K562 (cell line): ENCODE measurements around the gene TCEAL4. TPM values are rescaled to one million over a fixed set of nuclear protein-coding genes. Genes with fewer than 3 reads are reported as not detected.

ENCODE experiments used
- ATAC-seq: fragments of 200-7000 bp; cut with Tn5 transposase; 3 replicates; pipeline ENCODE4 v1.9.1; 2020; ENCODE audit warnings: moderate library complexity
- BruUV-seq: library from RNA; stranded (reverse); fragments of 400-500 nt; replicated peaks from 2 replicates; lab custom pipeline; 2021; lab: Mats Ljungman, UMichigan
- CTCF ChIA-PET: fragments of 300-600 bp; formaldehyde crosslinking; extraction: SDS; loops from one replicate; lab custom pipeline; 2021; ENCODE audit warnings: low intra/inter-chr PET ratio; lab: Yijun Ruan, JAX
- POLR2A ChIA-PET: fragments of 300-600, 350-650 bp; sonication (Branson Sonifier 250); formaldehyde crosslinking; extraction: SDS; loops from one replicate; lab custom pipeline; 2021; ENCODE audit warnings: antibody characterized with exemption, inconsistent platforms; lab: Yijun Ruan, JAX
- DNase-seq, 4 experiments: peaks; one replicate each; pipeline versions ENCODE4 v3.0.0 to v3.0.0-alpha.2; 2011 to 2018; ENCODE audit warnings: low spot score in 3 of 4, mixed read lengths in 3 of 4; ENCODE audit errors: extremely low read depth in 1 of 4
- FAIRE-seq: peaks from 2 replicates; lab custom pipeline; 2011; peaks lifted over from hg19 to GRCh38; lab: Jason Lieb, UNC
- H2AFZ ChIP-seq: 2 replicates; pipeline ENCODE4 v1.6.0; 2011; ENCODE audit warnings: low read depth, low read length, control low read depth, inconsistent platforms
- H3K27ac ChIP-seq: fragments of 200-600 bp; 3 replicates; pipeline ENCODE4 v1.8.0; 2011; ENCODE audit warnings: low read depth, mild to moderate bottlenecking, control low read depth, inconsistent platforms, low read length, moderate library complexity, mixed read lengths; ENCODE audit errors: extremely low read depth
- H3K27me3 ChIP-seq, 2 experiments: fragments of 300-600 bp in 1 of 2; 2 replicates in 1 of 2; 3 replicates in 1 of 2; pipeline versions ENCODE4 v1.6.0 to v1.8.0; 2011; ENCODE audit warnings: inconsistent platforms in 2 of 2, low read length in 2 of 2, mild to moderate bottlenecking in 1 of 2, mixed read lengths in 1 of 2, moderate library complexity in 1 of 2; ENCODE audit not compliant: control insufficient read depth in 2 of 2, insufficient read depth in 2 of 2
- H3K36me3 ChIP-seq: fragments of 300-600 bp; 3 replicates; pipeline ENCODE4 v1.8.0; 2011; ENCODE audit warnings: mild to moderate bottlenecking, low read length, inconsistent platforms; ENCODE audit not compliant: control insufficient read depth, insufficient read depth
- H3K4me1 ChIP-seq, 2 experiments: fragments of 200-600 bp in 1 of 2; replicated peaks in 1 of 2; 2 replicates in 1 of 2; 3 replicates in 1 of 2; pipeline versions ENCODE4 v1.5.1 to v1.8.0; 2011; ENCODE audit warnings: inconsistent platforms in 2 of 2, low read length in 2 of 2, mild to moderate bottlenecking in 1 of 2, mixed read lengths in 1 of 2, moderate library complexity in 1 of 2; ENCODE audit not compliant: control insufficient read depth in 2 of 2, insufficient read depth in 2 of 2
- H3K4me2 ChIP-seq: 2 replicates; pipeline ENCODE4 v1.6.1; 2011; ENCODE audit warnings: low read length, control low read depth, inconsistent platforms, mixed read lengths; ENCODE audit not compliant: insufficient read depth
- H3K4me3 ChIP-seq: fragments of 200-600 bp; sonication (generic), shearing (Covaris generic); 2 replicates; pipeline ENCODE4 v1.5.1; 2016; ENCODE audit warnings: control low read depth, inconsistent platforms
- H3K79me2 ChIP-seq: fragments of 200-600 bp; 3 replicates; pipeline ENCODE4 v1.8.0; 2011; ENCODE audit warnings: low read length, inconsistent platforms; ENCODE audit not compliant: control insufficient read depth, insufficient read depth
- H3K9ac ChIP-seq, 2 experiments: 2 replicates each; pipeline versions ENCODE4 v1.6.0 to v1.6.1; 2011; ENCODE audit warnings: low read depth in 2 of 2, low read length in 2 of 2, control low read depth in 1 of 2, inconsistent platforms in 1 of 2, mild to moderate bottlenecking in 1 of 2, mixed read lengths in 1 of 2; ENCODE audit not compliant: insufficient read depth in 1 of 2
- H3K9me1 ChIP-seq: one replicate; pipeline ENCODE4 v1.6.0; 2011; ENCODE audit warnings: inconsistent platforms, mild to moderate bottlenecking, low read length, moderate library complexity; ENCODE audit not compliant: control insufficient read depth, insufficient read depth
- H3K9me3 ChIP-seq: replicated peaks from 2 replicates; pipeline ENCODE4 v1.5.1; 2011; ENCODE audit warnings: low read depth, low read length, inconsistent platforms; ENCODE audit not compliant: control insufficient read depth, insufficient read depth
- H4K20me1 ChIP-seq: replicated peaks from 2 replicates; pipeline ENCODE4 v1.6.1; 2011; ENCODE audit warnings: low read length, inconsistent platforms, mixed read lengths; ENCODE audit not compliant: control insufficient read depth, insufficient read depth
- AFF4 ChIP-seq: sonication (generic); formaldehyde crosslinking; IDR thresholded peaks from 2 replicates; pipeline ENCODE4 v1.8.0; 2023; ENCODE audit warnings: mild to moderate bottlenecking, missing genetic modification reagents
- ATF7 ChIP-seq: fragments of 450-650 bp; IDR thresholded peaks from 2 replicates; pipeline ENCODE4 v1.7.1; 2014; ENCODE audit warnings: mild to moderate bottlenecking, moderate library complexity
- CBFA2T3 ChIP-seq: fragments of 450-650 bp; IDR thresholded peaks from 2 replicates; pipeline ENCODE4 v1.6.1; 2017
- E2F4 ChIP-seq: sonication (generic); formaldehyde crosslinking; IDR thresholded peaks from 2 replicates; pipeline ENCODE4 v1.8.0; 2022; ENCODE audit warnings: mild to moderate bottlenecking, low read depth, missing genetic modification reagents
- GTF2A2 ChIP-seq: IDR thresholded peaks from 2 replicates; pipeline ENCODE4 v1.6.1; 2016; ENCODE audit warnings: mild to moderate bottlenecking, missing genetic modification characterization, missing compliant biosample characterization
- HNRNPL ChIP-seq: fragments of 200-400 bp; formaldehyde crosslinking; IDR thresholded peaks from 2 replicates; pipeline ENCODE4 v1.6.1; 2017; ENCODE audit warnings: low read depth, mild to moderate bottlenecking, low read length
- MAX ChIP-seq: sonication (generic); formaldehyde crosslinking; IDR thresholded peaks from 2 replicates; pipeline ENCODE4 v1.9.0; 2022; ENCODE audit warnings: mild to moderate bottlenecking, missing genetic modification reagents
- NFXL1 ChIP-seq: fragments of 450-650 bp; formaldehyde crosslinking; IDR thresholded peaks from 2 replicates; pipeline ENCODE4 v1.4.0; 2021; ENCODE audit warnings: mild to moderate bottlenecking
- POLR2G ChIP-seq: fragments of 200-400 bp; formaldehyde crosslinking; IDR thresholded peaks from 2 replicates; pipeline ENCODE4 v1.6.1; 2017; ENCODE audit warnings: low read depth, mild to moderate bottlenecking, antibody characterized with exemption, low read length, moderate library complexity
- PRPF4 ChIP-seq: fragments of 200-400 bp; formaldehyde crosslinking; IDR thresholded peaks from one replicate; pipeline ENCODE4 v1.6.1; 2017; ENCODE audit warnings: low read length, low read depth, mild to moderate bottlenecking; ENCODE audit not compliant: insufficient read depth, poor library complexity, severe bottlenecking
- PURB ChIP-seq: sonication (generic); formaldehyde crosslinking; IDR thresholded peaks from 2 replicates; pipeline ENCODE4 v1.9.0; 2021; ENCODE audit warnings: low read depth, mild to moderate bottlenecking, missing genetic modification reagents
- TARDBP ChIP-seq: fragments of 450-650 bp; IDR thresholded peaks from 2 replicates; pipeline ENCODE4 v1.6.1; 2016
- ZNF197 ChIP-seq: fragments of 200-800 bp; sonication (Bioruptor generic); IDR thresholded peaks from 2 replicates; pipeline ENCODE4 v1.6.1; 2016; ENCODE audit warnings: low read depth, missing genetic modification characterization, missing compliant biosample characterization
- ZNF444 ChIP-seq: fragments of 250-450 bp; sonication (Bioruptor Pico); IDR thresholded peaks from 2 replicates; pipeline ENCODE4 v1.4.0; 2020; ENCODE audit warnings: mild to moderate bottlenecking, moderate library complexity
- WGBS: fragments of 100-300 bp; shearing (Covaris generic); methylation state at CpG from one replicate; pipeline ENCODE4 v1.1.6; 2016; ENCODE audit warnings: low coverage, mixed read lengths; ENCODE audit not compliant: insufficient coverage; ENCODE audit errors: missing lambda C conversion rate; 5-methylcytosine and 5-hydroxymethylcytosine counted together
- in situ Hi-C: fragments of 300-500 bp; cut with MboI; formaldehyde crosslinking; loops from 4 replicates; pipeline ENCODE4 v1.15.0; 2018; ENCODE audit warnings: inconsistent platforms, mixed read lengths
- intact Hi-C: fragments of 100-400 bp; cut with micrococcal nuclease; formaldehyde crosslinking; loops from 2 replicates; pipeline ENCODE4 v1.14.2; 2022
- polyA plus RNA-seq, 8 experiments: library from polyadenylated mRNA; depleted of rRNA in 4 of 8; stranded (reverse) in 5 of 8; unstranded in 3 of 8; fragments of >200 nt; fragmentation: Nextera tagmentation in 2 of 8; fragmentation: Illumina TruSeq in 1 of 8; extraction: Ambion mirVana in 2 of 8; extraction: Trizol in 1 of 8; gene quantifications; 2 replicates each; pipeline versions ENCODE4 v1.2.1 to v1.2.3, GENCODE V29; 2011 to 2014; ENCODE audit warnings: inconsistent platforms in 1 of 8, missing spikeins in 1 of 8
- total RNA-seq, 7 experiments: library from RNA; depleted of rRNA in 6 of 7; stranded (reverse); fragments of >200 nt in 6 of 7; fragmentation: Illumina TruSeq in 2 of 7; extraction: Trizol in 2 of 7; gene quantifications; 2 replicates each; pipeline versions ENCODE4 v1.2.1 to v1.2.3, GENCODE V29; 2011 to 2021; ENCODE audit warnings: low replicate concordance in 1 of 7
- TF ChIP-seq, protein P1 (sequence below), 2 experiments: IDR thresholded peaks; 2 replicates each; pipeline ENCODE4 v1.6.1; 2012; ENCODE audit warnings: improper control_type of control experiment in 2 of 2, low read depth in 2 of 2, low read length in 2 of 2, borderline replicate concordance in 1 of 2

The TCEAL4 gene
- total and polyA plus RNA-seq, 9 of the 15 experiments (the other 6 are each of a cell fraction or from before 2014, with no cell fraction given) = 0.36 to 12.3 (median 7.9) TPM

DNA sequence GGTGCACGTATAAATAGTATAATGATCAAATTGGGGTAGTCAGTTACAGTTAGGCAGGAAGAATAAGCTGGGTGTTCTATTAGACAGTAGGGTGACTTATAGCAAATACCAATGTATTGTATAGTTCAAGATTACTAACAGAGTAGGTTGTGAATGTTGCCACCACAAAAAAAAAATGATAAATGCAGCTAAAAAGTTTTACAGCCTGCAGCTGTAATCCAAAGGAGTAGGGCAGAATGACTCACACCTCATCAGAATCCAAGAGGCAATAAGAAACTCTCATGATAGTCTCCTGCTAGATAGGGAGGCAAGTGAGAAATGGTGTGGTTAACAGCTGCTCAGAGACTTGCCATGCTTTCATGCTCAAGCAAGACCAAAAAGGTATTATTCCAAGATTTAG lies 19.6 kb upstream of the TCEAL4 start (continued):
- TF ChIP-seq PURB = no peak
- no peak for TF ChIP-seq PRPF4
- TF ChIP-seq E2F4 (CRISPR knock-in tag) = no peak
- TF ChIP-seq AFF4 (CRISPR knock-in tag) = no peak

GRCh38 chrX:103571121-103571520 lies 14.2 kb upstream of the TCEAL4 start:
- 0% methylated on average over 4 of the region's 6 CpGs for WGBS
- intact Hi-C loops (no loop called here), in situ Hi-C loops (no loop called here)
- Histone ChIP-seq H2AFZ (no peak overlapping the region), H3K36me3 (no peaks in the 10 kb centered on the region), H3K9me1 (no peaks in the 10 kb centered on the region), H3K4me2 (no peak overlapping the region), H3K9ac (no peak overlapping the region), H3K4me3 (no peak overlapping the region), H3K9me3 (no peaks in the 10 kb centered on the region), H3K79me2 (no peaks in the 10 kb centered on the region), H4K20me1 (no peaks in the 10 kb centered on the region), H3K27ac (no peak overlapping the region), H3K27me3 (no peaks in the 10 kb centered on the region), H3K4me1 (no peaks in the 10 kb centered on the region)
- CTCF ChIA-PET = no interaction called here
- no peak for DNase-seq
- FAIRE-seq = no peak
- no peak for ATAC-seq
- BruUV-seq = no TSS peak
- POLR2A ChIA-PET = no interaction called here
- no peak for TF ChIP-seq TARDBP
- no peak for TF ChIP-seq ATF7
- TF ChIP-seq NFXL1 (CRISPR knock-in tag) = no peak
- no peak for TF ChIP-seq POLR2G
- TF ChIP-seq GTF2A2 (tag) = no peak
- TF ChIP-seq, protein P1, sequence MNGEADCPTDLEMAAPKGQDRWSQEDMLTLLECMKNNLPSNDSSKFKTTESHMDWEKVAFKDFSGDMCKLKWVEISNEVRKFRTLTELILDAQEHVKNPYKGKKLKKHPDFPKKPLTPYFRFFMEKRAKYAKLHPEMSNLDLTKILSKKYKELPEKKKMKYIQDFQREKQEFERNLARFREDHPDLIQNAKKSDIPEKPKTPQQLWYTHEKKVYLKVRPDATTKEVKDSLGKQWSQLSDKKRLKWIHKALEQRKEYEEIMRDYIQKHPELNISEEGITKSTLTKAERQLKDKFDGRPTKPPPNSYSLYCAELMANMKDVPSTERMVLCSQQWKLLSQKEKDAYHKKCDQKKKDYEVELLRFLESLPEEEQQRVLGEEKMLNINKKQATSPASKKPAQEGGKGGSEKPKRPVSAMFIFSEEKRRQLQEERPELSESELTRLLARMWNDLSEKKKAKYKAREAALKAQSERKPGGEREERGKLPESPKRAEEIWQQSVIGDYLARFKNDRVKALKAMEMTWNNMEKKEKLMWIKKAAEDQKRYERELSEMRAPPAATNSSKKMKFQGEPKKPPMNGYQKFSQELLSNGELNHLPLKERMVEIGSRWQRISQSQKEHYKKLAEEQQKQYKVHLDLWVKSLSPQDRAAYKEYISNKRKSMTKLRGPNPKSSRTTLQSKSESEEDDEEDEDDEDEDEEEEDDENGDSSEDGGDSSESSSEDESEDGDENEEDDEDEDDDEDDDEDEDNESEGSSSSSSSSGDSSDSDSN (IDR thresholded peaks at IDR 0.05; ENCODE audit: borderline replicate concordance in 1 of 2, low read depth in 2 of 2, low read length in 2 of 2) = no peak
- no peak for TF ChIP-seq MAX (CRISPR knock-in tag)
- TF ChIP-seq ZNF444 = no peak
- TF ChIP-seq CBFA2T3 = no peak
- TF ChIP-seq HNRNPL = no peak
- no peak for TF ChIP-seq ZNF197 (CRISPR knock-in tag)
